GM19238 (cell line): ENCODE results near the gene SYNDIG1.

Experiments
- DNase-seq: peaks from one replicate; pipeline ENCODE4 v3.0.0; 2011; ENCODE audit warnings: low spot score; ENCODE audit not compliant: insufficient read length

SYNDIG1 gene

GRCh38 chr20:24469116-24469893, at the start of gene SYNDIG1:
Gene SYNDIG1, plus strand, starts transcription at chr20:24469629. Its CDS starts 73,469 bp downstream, at chr20:24543098.
- DNase-seq: no peak

- DNase-seq: no peak
Observed at GRCh38 chr20:24419786-24420185, 49.6 kb upstream of the SYNDIG1 start.

DNA sequence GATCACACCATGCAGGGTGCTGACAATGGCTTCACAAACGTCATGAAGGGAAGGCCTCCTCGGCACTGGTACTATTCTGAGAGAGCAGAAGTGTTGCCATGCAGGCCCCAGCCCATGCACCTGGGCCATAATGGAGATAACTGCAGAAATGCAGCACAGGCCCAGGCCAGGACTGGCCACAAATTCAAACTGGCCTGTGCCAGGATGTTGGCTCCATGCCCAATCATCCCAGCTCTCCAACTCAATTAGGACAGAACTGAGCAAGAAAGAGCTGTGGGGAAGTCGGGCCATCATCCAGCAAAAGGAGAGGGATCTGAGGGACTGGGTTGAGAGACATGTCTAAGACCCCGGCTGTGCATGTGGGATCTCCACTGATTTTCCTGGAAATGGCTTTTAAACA, 48.9 kb upstream of the SYNDIG1 start:
- DNase-seq: no peak

DNA sequence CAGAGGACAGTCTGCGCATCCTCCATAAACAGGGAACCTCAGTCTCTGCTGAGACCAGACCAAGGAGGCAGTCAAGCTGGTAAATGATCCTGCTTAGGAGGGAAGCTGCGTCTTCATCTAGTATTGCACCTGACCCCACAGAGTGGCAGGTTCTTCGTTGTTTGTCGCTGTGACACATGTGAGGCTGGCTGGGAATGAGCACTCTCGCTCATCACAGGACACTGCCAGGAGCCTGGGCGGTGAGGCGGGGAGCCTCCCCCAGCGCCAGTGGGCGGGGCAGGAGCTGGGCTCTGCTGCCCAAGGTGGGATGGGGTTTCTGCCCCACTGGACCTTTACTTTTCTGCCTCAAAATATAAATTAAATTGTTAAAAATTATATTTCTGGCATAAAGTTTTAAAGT, 48.4 kb upstream of the SYNDIG1 start:
- no peak for DNase-seq

GRCh38 chr20:24422091-24422760, 47.2 kb upstream of the SYNDIG1 start:
- no peak for DNase-seq

DNA sequence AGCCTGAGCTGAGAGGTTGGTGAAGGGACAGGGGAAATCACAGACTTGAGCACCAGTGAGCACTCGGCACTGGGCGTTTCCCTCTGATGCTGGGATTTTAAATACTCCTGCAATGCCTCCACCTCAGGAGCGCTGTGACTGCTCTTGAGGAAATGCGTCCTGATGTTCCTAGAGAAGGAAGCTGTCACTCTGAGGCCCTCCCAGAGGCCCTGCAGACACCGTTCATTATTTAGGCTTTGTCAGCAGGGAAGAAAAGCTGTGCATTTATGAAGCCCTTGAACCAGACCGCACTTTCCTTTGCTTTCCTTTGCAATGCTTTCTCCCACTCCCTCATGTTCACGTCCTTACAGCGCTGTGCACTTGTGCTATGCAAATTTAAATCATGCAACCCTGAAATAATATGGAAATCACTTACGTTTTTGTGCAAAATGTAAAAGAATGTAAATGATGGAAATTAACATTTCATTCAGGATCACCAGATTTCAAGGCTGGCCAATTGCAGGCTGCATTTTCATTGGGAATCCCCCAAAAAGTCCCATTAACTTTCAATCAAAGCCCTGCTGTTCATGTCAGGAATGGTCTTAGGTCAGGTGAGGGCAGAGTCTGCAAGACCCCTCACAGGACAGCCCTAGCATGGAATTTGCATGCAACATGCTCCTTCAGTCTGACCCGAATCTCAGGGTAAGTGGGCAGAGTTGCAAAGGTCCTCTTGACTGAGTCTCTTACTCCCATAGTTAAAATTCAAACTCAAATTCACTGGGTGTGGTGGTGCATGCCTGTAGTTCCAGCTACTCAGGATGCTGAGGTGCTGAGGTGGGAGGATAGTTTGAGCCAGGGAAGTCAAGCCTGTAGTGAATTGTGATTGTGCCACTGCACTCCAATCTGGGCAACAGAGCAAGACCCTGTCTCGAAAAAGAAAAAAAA, 45.8 kb upstream of the SYNDIG1 start:
- DNase-seq: no peak

- no peak for DNase-seq
Observed at GRCh38 chr20:24425523-24426135, 43.8 kb upstream of the SYNDIG1 start.

- DNase-seq: no peak
Observed at GRCh38 chr20:24431279-24432045, 38.0 kb upstream of the SYNDIG1 start.

DNA sequence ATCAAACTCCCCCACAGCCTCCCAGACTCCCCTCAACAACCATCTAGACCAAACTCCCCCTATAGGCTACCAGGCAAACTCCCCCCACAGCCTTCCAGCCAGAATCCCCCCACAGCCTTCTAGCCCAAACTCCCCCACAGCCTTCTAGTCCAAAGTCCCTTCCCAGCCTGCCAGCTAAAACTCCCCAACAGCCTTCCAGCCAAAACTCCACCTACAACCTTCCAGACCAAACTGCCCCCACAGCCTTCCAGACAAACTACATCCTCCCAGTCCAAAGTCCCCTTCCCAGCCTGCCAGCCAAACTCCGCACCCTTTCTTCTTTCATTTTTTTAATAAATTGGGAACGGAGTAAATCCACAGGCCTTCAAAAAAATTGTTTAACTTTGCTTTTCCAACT, 37.4 kb upstream of the SYNDIG1 start:
- DNase-seq: no peak

GRCh38 chr20:24436160-24436559, 33.3 kb upstream of the SYNDIG1 start:
- DNase-seq: no peak

GRCh38 chr20:24437196-24438082, 32.0 kb upstream of the SYNDIG1 start:
- DNase-seq: no peak

- no peak for DNase-seq
Observed at GRCh38 chr20:24438331-24438730, 31.1 kb upstream of the SYNDIG1 start.

DNA sequence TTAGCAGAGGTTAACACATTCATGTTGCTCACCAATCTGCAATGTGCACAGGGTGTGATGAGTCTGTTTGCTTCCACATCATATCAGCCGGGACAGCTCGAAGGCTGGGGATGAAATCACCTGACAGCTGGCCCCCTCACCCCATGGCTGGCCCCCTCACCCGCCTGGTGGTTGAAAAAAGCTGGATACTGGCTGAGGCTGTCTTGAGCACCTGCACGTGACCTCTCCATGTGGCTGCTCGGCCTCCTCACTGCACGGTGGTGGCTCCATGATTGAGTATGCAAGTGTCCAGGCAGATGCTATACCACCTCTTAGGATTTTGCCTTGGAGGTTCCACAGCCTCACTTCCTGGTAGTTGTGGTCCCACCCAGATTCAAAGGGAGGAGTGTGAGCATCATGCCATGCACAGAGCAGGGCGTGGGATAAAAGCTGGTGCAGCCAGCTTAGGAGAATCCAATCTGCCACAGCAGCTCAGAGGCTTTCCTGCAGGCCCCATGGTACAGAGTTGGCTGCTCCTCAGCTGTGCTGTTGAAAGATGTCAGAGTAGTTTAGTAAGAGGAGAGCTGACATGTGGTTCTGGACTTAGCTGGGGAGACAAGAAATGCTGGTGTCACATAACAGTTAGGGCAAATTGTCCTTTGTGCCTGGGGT, 29.6 kb upstream of the SYNDIG1 start:
- no peak for DNase-seq

DNA sequence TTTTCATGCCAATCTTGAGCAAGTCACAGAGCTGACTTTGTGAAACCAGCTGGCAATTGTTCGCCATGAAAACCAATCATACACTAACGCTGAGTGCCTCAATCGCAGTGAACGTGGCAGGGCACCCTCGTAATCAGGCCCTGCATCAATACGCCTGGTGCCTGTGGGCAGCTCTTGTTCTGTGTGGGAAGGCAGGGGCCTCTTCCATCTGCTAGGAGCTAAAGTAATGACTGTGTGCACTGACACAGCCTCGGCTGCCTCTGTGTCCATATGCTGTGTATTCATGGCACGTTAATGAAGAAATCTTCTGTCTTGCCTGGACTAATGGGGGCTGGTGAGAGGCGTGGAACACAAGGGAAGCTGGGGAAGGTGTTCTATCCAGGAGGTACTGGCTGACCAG, 27.8 kb upstream of the SYNDIG1 start:
- no peak for DNase-seq

GRCh38 chr20:24442909-24443308, 26.5 kb upstream of the SYNDIG1 start:
- DNase-seq: no peak

GRCh38 chr20:24443436-24443835, 26.0 kb upstream of the SYNDIG1 start:
- no peak for DNase-seq

- no peak for DNase-seq
Observed at GRCh38 chr20:24444526-24445190, 24.8 kb upstream of the SYNDIG1 start.

- DNase-seq: no peak
Observed at GRCh38 chr20:24445510-24446170, 23.8 kb upstream of the SYNDIG1 start.
